ENCODE data around the gene SPSB3. TPM values are rescaled to one million over a fixed set of nuclear protein-coding genes. Genes with fewer than 3 reads are reported as not detected.
A peak's percentile ranks its signal among the peaks of the same experiment; 100 is the strongest.

Gene SPSB3
- total and polyA plus RNA-seq, 9 of the 15 experiments (the other 6 are each of a cell fraction or from before 2014, with no cell fraction given): 0.39 to 37.4 (median 7.1) TPM

- TF ChIP-seq, protein P1, sequence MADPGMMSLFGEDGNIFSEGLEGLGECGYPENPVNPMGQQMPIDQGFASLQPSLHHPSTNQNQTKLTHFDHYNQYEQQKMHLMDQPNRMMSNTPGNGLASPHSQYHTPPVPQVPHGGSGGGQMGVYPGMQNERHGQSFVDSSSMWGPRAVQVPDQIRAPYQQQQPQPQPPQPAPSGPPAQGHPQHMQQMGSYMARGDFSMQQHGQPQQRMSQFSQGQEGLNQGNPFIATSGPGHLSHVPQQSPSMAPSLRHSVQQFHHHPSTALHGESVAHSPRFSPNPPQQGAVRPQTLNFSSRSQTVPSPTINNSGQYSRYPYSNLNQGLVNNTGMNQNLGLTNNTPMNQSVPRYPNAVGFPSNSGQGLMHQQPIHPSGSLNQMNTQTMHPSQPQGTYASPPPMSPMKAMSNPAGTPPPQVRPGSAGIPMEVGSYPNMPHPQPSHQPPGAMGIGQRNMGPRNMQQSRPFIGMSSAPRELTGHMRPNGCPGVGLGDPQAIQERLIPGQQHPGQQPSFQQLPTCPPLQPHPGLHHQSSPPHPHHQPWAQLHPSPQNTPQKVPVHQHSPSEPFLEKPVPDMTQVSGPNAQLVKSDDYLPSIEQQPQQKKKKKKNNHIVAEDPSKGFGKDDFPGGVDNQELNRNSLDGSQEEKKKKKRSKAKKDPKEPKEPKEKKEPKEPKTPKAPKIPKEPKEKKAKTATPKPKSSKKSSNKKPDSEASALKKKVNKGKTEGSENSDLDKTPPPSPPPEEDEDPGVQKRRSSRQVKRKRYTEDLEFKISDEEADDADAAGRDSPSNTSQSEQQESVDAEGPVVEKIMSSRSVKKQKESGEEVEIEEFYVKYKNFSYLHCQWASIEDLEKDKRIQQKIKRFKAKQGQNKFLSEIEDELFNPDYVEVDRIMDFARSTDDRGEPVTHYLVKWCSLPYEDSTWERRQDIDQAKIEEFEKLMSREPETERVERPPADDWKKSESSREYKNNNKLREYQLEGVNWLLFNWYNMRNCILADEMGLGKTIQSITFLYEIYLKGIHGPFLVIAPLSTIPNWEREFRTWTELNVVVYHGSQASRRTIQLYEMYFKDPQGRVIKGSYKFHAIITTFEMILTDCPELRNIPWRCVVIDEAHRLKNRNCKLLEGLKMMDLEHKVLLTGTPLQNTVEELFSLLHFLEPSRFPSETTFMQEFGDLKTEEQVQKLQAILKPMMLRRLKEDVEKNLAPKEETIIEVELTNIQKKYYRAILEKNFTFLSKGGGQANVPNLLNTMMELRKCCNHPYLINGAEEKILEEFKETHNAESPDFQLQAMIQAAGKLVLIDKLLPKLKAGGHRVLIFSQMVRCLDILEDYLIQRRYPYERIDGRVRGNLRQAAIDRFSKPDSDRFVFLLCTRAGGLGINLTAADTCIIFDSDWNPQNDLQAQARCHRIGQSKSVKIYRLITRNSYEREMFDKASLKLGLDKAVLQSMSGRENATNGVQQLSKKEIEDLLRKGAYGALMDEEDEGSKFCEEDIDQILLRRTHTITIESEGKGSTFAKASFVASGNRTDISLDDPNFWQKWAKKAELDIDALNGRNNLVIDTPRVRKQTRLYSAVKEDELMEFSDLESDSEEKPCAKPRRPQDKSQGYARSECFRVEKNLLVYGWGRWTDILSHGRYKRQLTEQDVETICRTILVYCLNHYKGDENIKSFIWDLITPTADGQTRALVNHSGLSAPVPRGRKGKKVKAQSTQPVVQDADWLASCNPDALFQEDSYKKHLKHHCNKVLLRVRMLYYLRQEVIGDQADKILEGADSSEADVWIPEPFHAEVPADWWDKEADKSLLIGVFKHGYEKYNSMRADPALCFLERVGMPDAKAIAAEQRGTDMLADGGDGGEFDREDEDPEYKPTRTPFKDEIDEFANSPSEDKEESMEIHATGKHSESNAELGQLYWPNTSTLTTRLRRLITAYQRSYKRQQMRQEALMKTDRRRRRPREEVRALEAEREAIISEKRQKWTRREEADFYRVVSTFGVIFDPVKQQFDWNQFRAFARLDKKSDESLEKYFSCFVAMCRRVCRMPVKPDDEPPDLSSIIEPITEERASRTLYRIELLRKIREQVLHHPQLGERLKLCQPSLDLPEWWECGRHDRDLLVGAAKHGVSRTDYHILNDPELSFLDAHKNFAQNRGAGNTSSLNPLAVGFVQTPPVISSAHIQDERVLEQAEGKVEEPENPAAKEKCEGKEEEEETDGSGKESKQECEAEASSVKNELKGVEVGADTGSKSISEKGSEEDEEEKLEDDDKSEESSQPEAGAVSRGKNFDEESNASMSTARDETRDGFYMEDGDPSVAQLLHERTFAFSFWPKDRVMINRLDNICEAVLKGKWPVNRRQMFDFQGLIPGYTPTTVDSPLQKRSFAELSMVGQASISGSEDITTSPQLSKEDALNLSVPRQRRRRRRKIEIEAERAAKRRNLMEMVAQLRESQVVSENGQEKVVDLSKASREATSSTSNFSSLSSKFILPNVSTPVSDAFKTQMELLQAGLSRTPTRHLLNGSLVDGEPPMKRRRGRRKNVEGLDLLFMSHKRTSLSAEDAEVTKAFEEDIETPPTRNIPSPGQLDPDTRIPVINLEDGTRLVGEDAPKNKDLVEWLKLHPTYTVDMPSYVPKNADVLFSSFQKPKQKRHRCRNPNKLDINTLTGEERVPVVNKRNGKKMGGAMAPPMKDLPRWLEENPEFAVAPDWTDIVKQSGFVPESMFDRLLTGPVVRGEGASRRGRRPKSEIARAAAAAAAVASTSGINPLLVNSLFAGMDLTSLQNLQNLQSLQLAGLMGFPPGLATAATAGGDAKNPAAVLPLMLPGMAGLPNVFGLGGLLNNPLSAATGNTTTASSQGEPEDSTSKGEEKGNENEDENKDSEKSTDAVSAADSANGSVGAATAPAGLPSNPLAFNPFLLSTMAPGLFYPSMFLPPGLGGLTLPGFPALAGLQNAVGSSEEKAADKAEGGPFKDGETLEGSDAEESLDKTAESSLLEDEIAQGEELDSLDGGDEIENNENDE (IDR thresholded peaks at IDR 0.05; ENCODE audit: low read depth, low read length): no peak
- TF ChIP-seq BRCA1 (IDR thresholded peaks at IDR 0.05) (no peak), BRCA1 (CRISPR knock-in tag; IDR thresholded peaks at IDR 0.05) (0 out of 2 replicates have a peak, but pooled peaks have one; percentile 1), SIN3A (IDR thresholded peaks at IDR 0.05; ENCODE audit: borderline replicate concordance in 2 of 2, control insufficient read depth in 1 of 2, low read depth in 2 of 2, low read length in 2 of 2) (0 out of 4 replicates have a peak, but pooled peaks of 1 of the 2 experiments have one; percentile 46), ZNF431 (CRISPR knock-in tag; IDR thresholded peaks at IDR 0.05) (0 out of 2 replicates have a peak, but pooled peaks have one; percentile 59), HMGN3 (IDR thresholded peaks at IDR 0.05; ENCODE audit: borderline replicate concordance, extremely low read depth, insufficient read length, low read depth, low read length) (peak; percentile 26)
- TF ChIP-seq, protein P2, sequence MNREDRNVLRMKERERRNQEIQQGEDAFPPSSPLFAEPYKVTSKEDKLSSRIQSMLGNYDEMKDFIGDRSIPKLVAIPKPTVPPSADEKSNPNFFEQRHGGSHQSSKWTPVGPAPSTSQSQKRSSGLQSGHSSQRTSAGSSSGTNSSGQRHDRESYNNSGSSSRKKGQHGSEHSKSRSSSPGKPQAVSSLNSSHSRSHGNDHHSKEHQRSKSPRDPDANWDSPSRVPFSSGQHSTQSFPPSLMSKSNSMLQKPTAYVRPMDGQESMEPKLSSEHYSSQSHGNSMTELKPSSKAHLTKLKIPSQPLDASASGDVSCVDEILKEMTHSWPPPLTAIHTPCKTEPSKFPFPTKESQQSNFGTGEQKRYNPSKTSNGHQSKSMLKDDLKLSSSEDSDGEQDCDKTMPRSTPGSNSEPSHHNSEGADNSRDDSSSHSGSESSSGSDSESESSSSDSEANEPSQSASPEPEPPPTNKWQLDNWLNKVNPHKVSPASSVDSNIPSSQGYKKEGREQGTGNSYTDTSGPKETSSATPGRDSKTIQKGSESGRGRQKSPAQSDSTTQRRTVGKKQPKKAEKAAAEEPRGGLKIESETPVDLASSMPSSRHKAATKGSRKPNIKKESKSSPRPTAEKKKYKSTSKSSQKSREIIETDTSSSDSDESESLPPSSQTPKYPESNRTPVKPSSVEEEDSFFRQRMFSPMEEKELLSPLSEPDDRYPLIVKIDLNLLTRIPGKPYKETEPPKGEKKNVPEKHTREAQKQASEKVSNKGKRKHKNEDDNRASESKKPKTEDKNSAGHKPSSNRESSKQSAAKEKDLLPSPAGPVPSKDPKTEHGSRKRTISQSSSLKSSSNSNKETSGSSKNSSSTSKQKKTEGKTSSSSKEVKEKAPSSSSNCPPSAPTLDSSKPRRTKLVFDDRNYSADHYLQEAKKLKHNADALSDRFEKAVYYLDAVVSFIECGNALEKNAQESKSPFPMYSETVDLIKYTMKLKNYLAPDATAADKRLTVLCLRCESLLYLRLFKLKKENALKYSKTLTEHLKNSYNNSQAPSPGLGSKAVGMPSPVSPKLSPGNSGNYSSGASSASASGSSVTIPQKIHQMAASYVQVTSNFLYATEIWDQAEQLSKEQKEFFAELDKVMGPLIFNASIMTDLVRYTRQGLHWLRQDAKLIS (CRISPR knock-in tag; IDR thresholded peaks at IDR 0.05): 0 out of 2 replicates have a peak, but pooled peaks have one; percentile 10
- TF ChIP-seq, protein P3, sequence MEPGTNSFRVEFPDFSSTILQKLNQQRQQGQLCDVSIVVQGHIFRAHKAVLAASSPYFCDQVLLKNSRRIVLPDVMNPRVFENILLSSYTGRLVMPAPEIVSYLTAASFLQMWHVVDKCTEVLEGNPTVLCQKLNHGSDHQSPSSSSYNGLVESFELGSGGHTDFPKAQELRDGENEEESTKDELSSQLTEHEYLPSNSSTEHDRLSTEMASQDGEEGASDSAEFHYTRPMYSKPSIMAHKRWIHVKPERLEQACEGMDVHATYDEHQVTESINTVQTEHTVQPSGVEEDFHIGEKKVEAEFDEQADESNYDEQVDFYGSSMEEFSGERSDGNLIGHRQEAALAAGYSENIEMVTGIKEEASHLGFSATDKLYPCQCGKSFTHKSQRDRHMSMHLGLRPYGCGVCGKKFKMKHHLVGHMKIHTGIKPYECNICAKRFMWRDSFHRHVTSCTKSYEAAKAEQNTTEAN (CRISPR knock-in tag; IDR thresholded peaks at IDR 0.05): 0 out of 2 replicates have a peak, but pooled peaks have one; percentile 71
Observed at GRCh38 chr16:1772362-1772907, 9.9 kb downstream of the SPSB3 start, which contains the start of gene EME2 (continued).

Measured in K562 (cell line).